Esophagus muscularis mucosa (tissue), 4 donors: Measurements from ENCODE around the gene PLB1. TPM values are rescaled to one million over a fixed set of nuclear protein-coding genes. Genes with fewer than 3 reads are reported as not detected.
A peak's percentile ranks its signal among the peaks of the same experiment; 100 is the strongest.

Source experiments
- DNase-seq: peaks from one replicate; pipeline ENCODE4 v3.0.0-alpha.2; 2017; ENCODE audit errors: extremely low spot score
- H3K27ac ChIP-seq, 4 donors: fragments of 200-600 bp; sonication (generic); replicated peaks in 1 of 4; 1 replicate in 3 of 4; 2 replicates in 1 of 4; pipeline ENCODE4 v1.5.1; 2016 to 2019; ENCODE audit warnings: mild to moderate bottlenecking in 1 of 4
- H3K27me3 ChIP-seq, 4 donors: fragments of 200-600 bp; sonication (generic); one replicate each; pipeline versions ENCODE4 v1.5.1 to v1.6.0; 2016 to 2019
- H3K36me3 ChIP-seq, 4 donors: fragments of 200-600 bp; sonication (generic); one replicate each; pipeline ENCODE4 v1.5.1; 2016 to 2019
- H3K4me1 ChIP-seq, 4 donors: fragments of 200-600 bp; sonication (generic); one replicate each; pipeline ENCODE4 v1.5.1; 2016 to 2019
- H3K4me3 ChIP-seq, 4 donors: fragments of 200-600 bp; sonication (generic); 1 replicate in 2 of 4; 2 replicates in 2 of 4; pipeline ENCODE4 v1.5.1; 2016 to 2019; ENCODE audit warnings: mild to moderate bottlenecking in 4 of 4, moderate library complexity in 1 of 4
- H3K9me3 ChIP-seq, 4 donors: fragments of 200-600 bp; sonication (generic); 1 replicate in 3 of 4; 2 replicates in 1 of 4; pipeline ENCODE4 v1.5.1; 2016 to 2019
- EP300 ChIP-seq: sonication (generic); formaldehyde crosslinking; IDR thresholded peaks from one replicate; pipeline ENCODE4 v1.6.1; 2017; ENCODE audit warnings: antibody characterized with exemption
- POLR2A ChIP-seq: fragments of 450-650 bp; IDR thresholded peaks from one replicate; pipeline ENCODE4 v1.6.1; 2017; ENCODE audit warnings: antibody characterized with exemption, moderate library complexity, mild to moderate bottlenecking, low read depth
- POLR2AphosphoS5 ChIP-seq, 2 donors: sonication (generic); formaldehyde crosslinking; IDR thresholded peaks; one replicate each; pipeline ENCODE4 v1.6.1; 2017; ENCODE audit warnings: antibody characterized with exemption in 2 of 2
- WGBS: methylation state at CpG from one replicate; pipeline ENCODE4 v1.1.5; 2018; 5-methylcytosine and 5-hydroxymethylcytosine counted together
- intact Hi-C: fragments of 100-400 bp; cut with DNase I; formaldehyde crosslinking; loops from one replicate; pipeline ENCODE4 v1.15.1; 2023
- total RNA-seq, 4 donors: library from RNA; depleted of rRNA; stranded (reverse); fragments of >200 nt; gene quantifications; one replicate each; pipeline versions ENCODE4 v1.1.0 to v1.2.1, GENCODE V29; 2016
- TF ChIP-seq, protein P1 (sequence below), 3 experiments: fragments of 200-600 bp in 2 of 3; fragments of 450-650 bp in 1 of 3; sonication (generic) in 2 of 3; IDR thresholded peaks; one replicate each; pipeline ENCODE4 v1.5.1; 2017 to 2019; ENCODE audit warnings: antibody characterized with exemption in 3 of 3, mild to moderate bottlenecking in 2 of 3, moderate library complexity in 1 of 3

The PLB1 gene
- total RNA-seq, 4 donors from 2014 or later, result 2.5 to 11.1 (median 7.7) TPM

GRCh38 chr2:28640260-28640907 is 144.5 kb downstream of the PLB1 start:
- intact Hi-C loops, result no loop called here
- H3K4me3 ChIP-seq, result no peak overlapping the region
- peak overlapping the region; percentile 92 to 98 (median 96) for H3K27ac ChIP-seq
- 77% methylated on average over 14 of the region's 14 CpGs for WGBS
- no peaks in the 10 kb centered on the region for H3K27me3 ChIP-seq
- DNase-seq, result no peak
- H3K36me3 ChIP-seq, result no peaks in the 10 kb centered on the region
- H3K4me1 ChIP-seq, result peaks cover 26 to 83% (median 81%) of the 10 kb centered on the region in 4 donors
- TF ChIP-seq POLR2AphosphoS5 (IDR thresholded peaks at IDR 0.05) (no peak), POLR2A (no peak), EP300 (no peak)
- TF ChIP-seq, protein P1, sequence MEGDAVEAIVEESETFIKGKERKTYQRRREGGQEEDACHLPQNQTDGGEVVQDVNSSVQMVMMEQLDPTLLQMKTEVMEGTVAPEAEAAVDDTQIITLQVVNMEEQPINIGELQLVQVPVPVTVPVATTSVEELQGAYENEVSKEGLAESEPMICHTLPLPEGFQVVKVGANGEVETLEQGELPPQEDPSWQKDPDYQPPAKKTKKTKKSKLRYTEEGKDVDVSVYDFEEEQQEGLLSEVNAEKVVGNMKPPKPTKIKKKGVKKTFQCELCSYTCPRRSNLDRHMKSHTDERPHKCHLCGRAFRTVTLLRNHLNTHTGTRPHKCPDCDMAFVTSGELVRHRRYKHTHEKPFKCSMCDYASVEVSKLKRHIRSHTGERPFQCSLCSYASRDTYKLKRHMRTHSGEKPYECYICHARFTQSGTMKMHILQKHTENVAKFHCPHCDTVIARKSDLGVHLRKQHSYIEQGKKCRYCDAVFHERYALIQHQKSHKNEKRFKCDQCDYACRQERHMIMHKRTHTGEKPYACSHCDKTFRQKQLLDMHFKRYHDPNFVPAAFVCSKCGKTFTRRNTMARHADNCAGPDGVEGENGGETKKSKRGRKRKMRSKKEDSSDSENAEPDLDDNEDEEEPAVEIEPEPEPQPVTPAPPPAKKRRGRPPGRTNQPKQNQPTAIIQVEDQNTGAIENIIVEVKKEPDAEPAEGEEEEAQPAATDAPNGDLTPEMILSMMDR (IDR thresholded peaks at IDR 0.05), result no peak
- no peaks in the 10 kb centered on the region for H3K9me3 ChIP-seq

DNA sequence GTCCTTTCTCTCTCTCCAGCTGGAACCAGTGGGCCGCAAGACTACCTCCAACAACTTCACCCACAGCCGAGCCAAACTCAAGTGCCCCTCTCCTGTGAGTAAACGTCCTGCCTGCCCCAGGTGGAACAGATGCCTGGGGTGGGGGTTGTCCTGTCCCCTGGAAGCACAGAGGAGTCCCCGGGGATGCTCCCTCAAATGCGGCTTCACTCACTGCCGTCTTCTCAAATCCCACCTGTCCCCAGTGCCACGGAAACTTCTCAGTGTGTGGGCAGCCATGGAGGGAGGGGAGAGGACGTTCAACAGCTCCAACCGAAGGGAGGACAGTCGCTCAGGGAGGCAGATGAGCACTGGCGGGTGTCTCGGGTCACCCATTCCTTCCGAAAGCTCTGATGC is 145.0 kb downstream of the PLB1 start:
- H3K4me3 ChIP-seq, result no peak overlapping the region
- no peak for TF ChIP-seq EP300
- no peak for TF ChIP-seq POLR2A
- TF ChIP-seq, protein P1 (IDR thresholded peaks at IDR 0.05), result no peak
- no peak for TF ChIP-seq POLR2AphosphoS5 (IDR thresholded peaks at IDR 0.05)
- intact Hi-C loops, result no loop called here
- H3K4me1 ChIP-seq, result peaks cover 27 to 83% (median 81%) of the 10 kb centered on the region in 4 donors
- no peak for DNase-seq
- H3K27ac ChIP-seq, result peak overlapping the region; percentile 92 to 98 (median 96)
- 75% methylated on average over 6 of the region's 13 CpGs for WGBS
- no peaks in the 10 kb centered on the region for H3K36me3 ChIP-seq
- H3K9me3 ChIP-seq, result no peaks in the 10 kb centered on the region
- no peaks in the 10 kb centered on the region for H3K27me3 ChIP-seq

GRCh38 chr2:28642796-28643195 is 146.9 kb downstream of the PLB1 start:
- DNase-seq, result no peak
- no peaks in the 10 kb centered on the region for H3K36me3 ChIP-seq
- TF ChIP-seq POLR2AphosphoS5 (IDR thresholded peaks at IDR 0.05) (no peak), EP300 (no peak), POLR2A (no peak)
- TF ChIP-seq, protein P1 (IDR thresholded peaks at IDR 0.05), result no peak
- no peaks in the 10 kb centered on the region for H3K27me3 ChIP-seq
- peak overlapping the region; percentile 92 to 98 (median 96) for H3K27ac ChIP-seq
- 94% methylated on average over 12 of the region's 13 CpGs for WGBS
- no peak overlapping the region for H3K4me3 ChIP-seq
- intact Hi-C loops, result no loop called here
- H3K4me1 ChIP-seq, result peaks cover 11 to 83% (median 81%) of the 10 kb centered on the region in 4 donors
- no peaks in the 10 kb centered on the region for H3K9me3 ChIP-seq

DNA sequence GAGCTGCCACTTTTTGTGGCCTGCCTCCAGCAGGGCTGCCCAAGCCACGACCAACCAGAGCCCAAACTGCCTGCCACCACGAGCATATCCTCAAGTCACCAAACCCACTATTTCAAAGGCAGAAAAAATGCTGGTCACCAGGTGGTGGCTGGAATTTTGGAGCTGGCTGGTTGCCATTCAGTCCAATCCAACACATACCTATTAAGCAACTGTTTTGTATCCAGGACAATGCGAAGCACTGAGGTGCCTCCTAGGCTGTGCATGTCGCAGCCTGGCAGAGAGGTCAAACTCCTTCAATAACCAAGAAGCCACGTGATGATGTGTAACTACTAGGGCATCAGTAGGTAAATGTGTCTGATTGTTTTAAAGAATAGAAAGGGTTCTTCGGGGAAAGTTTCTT is 147.5 kb downstream of the PLB1 start:
- WGBS, result 66% methylated on average over 4 of the region's 6 CpGs
- no peaks in the 10 kb centered on the region for H3K27me3 ChIP-seq
- H3K27ac ChIP-seq, result peak overlapping the region; percentile 92 to 98 (median 96)
- H3K4me1 ChIP-seq, result peaks cover 11 to 83% (median 81%) of the 10 kb centered on the region in 4 donors
- no peak for DNase-seq
- H3K9me3 ChIP-seq, result no peaks in the 10 kb centered on the region
- intact Hi-C loops, result no loop called here
- TF ChIP-seq POLR2AphosphoS5 (IDR thresholded peaks at IDR 0.05) (peak; percentile 40 to 63), EP300 (peak; percentile 62), POLR2A (no peak)
- TF ChIP-seq, protein P1 (IDR thresholded peaks at IDR 0.05), result no peak
- H3K36me3 ChIP-seq, result no peaks in the 10 kb centered on the region
- no peak overlapping the region for H3K4me3 ChIP-seq
